Epithelial cell of esophagus (primary cell): ENCODE measurements around the gene NID2.

Source experiments
- DNase-seq: peaks from one replicate; pipeline ENCODE4 v3.0.0; 2010; ENCODE audit warnings: low read depth
- H3K4me3 ChIP-seq: 2 replicates; pipeline ENCODE4 v1.5.1; 2011; ENCODE audit warnings: mild to moderate bottlenecking, low read length, control low read depth
- TF ChIP-seq, protein P1 (sequence below): IDR thresholded peaks from 2 replicates; pipeline ENCODE4 v1.5.1; 2011; ENCODE audit warnings: low read depth, mild to moderate bottlenecking, low read length, control low read depth, inconsistent platforms; ENCODE audit not compliant: insufficient read depth; ENCODE audit errors: missing control alignments

NID2 gene

GRCh38 chr14:52091928-52092327 lies 23.1 kb upstream of the NID2 start:
- no peak overlapping the region for H3K4me3 ChIP-seq
- no peak for DNase-seq
- TF ChIP-seq, protein P1, sequence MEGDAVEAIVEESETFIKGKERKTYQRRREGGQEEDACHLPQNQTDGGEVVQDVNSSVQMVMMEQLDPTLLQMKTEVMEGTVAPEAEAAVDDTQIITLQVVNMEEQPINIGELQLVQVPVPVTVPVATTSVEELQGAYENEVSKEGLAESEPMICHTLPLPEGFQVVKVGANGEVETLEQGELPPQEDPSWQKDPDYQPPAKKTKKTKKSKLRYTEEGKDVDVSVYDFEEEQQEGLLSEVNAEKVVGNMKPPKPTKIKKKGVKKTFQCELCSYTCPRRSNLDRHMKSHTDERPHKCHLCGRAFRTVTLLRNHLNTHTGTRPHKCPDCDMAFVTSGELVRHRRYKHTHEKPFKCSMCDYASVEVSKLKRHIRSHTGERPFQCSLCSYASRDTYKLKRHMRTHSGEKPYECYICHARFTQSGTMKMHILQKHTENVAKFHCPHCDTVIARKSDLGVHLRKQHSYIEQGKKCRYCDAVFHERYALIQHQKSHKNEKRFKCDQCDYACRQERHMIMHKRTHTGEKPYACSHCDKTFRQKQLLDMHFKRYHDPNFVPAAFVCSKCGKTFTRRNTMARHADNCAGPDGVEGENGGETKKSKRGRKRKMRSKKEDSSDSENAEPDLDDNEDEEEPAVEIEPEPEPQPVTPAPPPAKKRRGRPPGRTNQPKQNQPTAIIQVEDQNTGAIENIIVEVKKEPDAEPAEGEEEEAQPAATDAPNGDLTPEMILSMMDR, result no peak

DNA sequence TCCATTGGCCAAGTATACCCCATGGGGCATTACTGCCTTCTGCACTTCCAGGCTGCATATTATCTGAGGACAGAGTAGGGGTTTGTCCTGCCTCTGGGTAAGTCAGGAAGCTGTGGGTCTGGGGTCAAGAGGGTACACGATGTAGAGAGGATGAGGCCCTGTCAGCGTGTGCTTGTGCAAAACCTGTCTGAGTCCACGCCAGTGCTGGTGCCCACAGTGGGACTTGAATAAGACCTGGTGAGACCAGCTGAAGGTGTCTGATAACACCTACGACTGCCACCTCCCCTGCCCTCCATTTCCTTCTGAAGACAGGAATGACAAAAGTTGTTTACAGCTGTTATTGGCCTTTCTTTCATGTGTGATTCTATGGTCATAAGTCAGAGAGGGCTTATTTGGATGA lies 22.1 kb upstream of the NID2 start:
- H3K4me3 ChIP-seq, result no peak overlapping the region
- DNase-seq, result no peak
- TF ChIP-seq, protein P1, result no peak

- DNase-seq, result no peak
- no peak overlapping the region for H3K4me3 ChIP-seq
- TF ChIP-seq, protein P1, result no peak
Observed at GRCh38 chr14:52089218-52089617, 20.4 kb upstream of the NID2 start.

DNA sequence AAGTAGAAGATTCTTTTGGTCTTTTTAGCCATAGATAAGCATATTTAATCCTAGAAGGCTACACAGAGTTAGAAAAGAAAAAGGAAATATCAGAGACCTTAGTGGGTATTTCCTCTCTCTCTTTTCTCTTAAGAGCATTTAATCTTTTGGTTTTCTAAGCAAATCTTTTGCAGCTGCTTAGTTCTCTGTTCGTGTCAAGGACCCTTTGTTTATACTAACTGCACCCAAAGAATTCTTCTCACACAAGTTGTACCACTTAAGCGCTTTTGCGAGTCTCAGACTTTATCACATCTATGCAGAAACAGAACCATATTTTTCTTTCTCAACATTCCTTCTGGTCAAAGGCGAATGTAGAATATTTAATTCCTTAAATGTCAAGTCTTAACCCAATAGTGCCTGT lies 17.9 kb upstream of the NID2 start:
- DNase-seq, result no peak
- H3K4me3 ChIP-seq, result no peak overlapping the region
- TF ChIP-seq, protein P1, result no peak

DNA sequence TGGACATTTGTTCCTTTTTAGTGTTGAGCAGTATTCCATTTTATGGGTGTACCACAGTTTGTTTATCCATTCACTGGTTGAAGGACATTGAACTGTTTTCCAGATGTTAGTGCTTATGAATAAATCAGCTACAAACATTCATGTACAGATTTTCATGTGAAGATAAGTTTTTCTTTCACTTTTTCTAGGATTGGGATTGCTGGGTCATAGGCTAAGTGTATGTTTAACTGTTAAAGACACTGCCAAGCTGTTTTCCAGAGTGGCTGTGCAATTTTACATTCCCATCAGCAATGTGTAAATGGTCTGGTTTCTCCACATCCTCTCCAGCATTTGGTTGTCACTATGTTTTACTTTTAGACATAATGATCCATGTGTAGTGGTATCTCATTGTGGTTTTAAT lies 14.0 kb upstream of the NID2 start:
- TF ChIP-seq, protein P1, result no peak
- no peak for DNase-seq
- no peak overlapping the region for H3K4me3 ChIP-seq

- no peak overlapping the region for H3K4me3 ChIP-seq
- DNase-seq, result no peak
- TF ChIP-seq, protein P1, result no peak
Observed at GRCh38 chr14:52081964-52082363, 13.1 kb upstream of the NID2 start.
